Erythroblast (primary cell): ENCODE results near the gene GMDS.

Experiments used
- GATA1 ChIP-seq: IDR thresholded peaks from 2 replicates; pipeline ENCODE4 v1.6.1; 2011; ENCODE audit warnings: low read depth, mild to moderate bottlenecking, control low read depth, low read length, moderate library complexity
- POLR2A ChIP-seq: IDR thresholded peaks from 2 replicates; pipeline ENCODE4 v1.6.1; 2011; ENCODE audit warnings: mild to moderate bottlenecking, low read length

- TF ChIP-seq POLR2A (no peak), GATA1 (no peak)
These were observed 461.0 kb downstream of the GMDS start for GRCh38 chr6:1784422-1784884.
